NB4 (cell line): Measurements from ENCODE around the gene IFT25.

Experiments
- DNase-seq: peaks from one replicate; pipeline ENCODE4 v3.0.0; 2010; ENCODE audit warnings: low read depth
- H3K4me3 ChIP-seq: one replicate; pipeline ENCODE4 v1.5.1; 2011; ENCODE audit warnings: mild to moderate bottlenecking, low read depth, low read length, moderate library complexity
- CTCF ChIP-seq: IDR thresholded peaks from one replicate; pipeline ENCODE4 v1.5.1; 2012; ENCODE audit warnings: low read depth, low read length
- MAX ChIP-seq: IDR thresholded peaks from 2 replicates; pipeline ENCODE4 v1.6.1; 2011; ENCODE audit warnings: low read depth, low read length
- MYC ChIP-seq: IDR thresholded peaks from 2 replicates; pipeline ENCODE4 v1.6.1; 2011; ENCODE audit warnings: low read depth, low read length
- POLR2A ChIP-seq: IDR thresholded peaks from 2 replicates; pipeline ENCODE4 v1.6.1; 2011; ENCODE audit warnings: mild to moderate bottlenecking; ENCODE audit not compliant: insufficient read length; ENCODE audit errors: extremely low read depth

Gene IFT25

GRCh38 chr1:53944469-53945182 is 873 bp downstream of the IFT25 start:
- peak overlapping the region; percentile 81 for H3K4me3 ChIP-seq
- DNase-seq = no peak
- TF ChIP-seq MAX (no peak), CTCF (no peak), MYC (no peak), POLR2A (no peak)

- no peak for TF ChIP-seq MYC
- no peak for TF ChIP-seq POLR2A
- TF ChIP-seq MAX = no peak
- TF ChIP-seq CTCF = no peak
- no peak overlapping the region for H3K4me3 ChIP-seq
- DNase-seq = no peak
Measured at GRCh38 chr1:53943490-53944043, 1.9 kb downstream of the IFT25 start.

- DNase-seq = no peak
- H3K4me3 ChIP-seq = no peak overlapping the region
- no peak for TF ChIP-seq CTCF
Measured at GRCh38 chr1:53943090-53943489, 2.4 kb downstream of the IFT25 start.

GRCh38 chr1:53942127-53942957 is 3.2 kb downstream of the IFT25 start:
- no peak for DNase-seq
- H3K4me3 ChIP-seq = no peak overlapping the region
- no peak for TF ChIP-seq CTCF
- TF ChIP-seq MAX = no peak
- no peak for TF ChIP-seq POLR2A
- no peak for TF ChIP-seq MYC

DNA sequence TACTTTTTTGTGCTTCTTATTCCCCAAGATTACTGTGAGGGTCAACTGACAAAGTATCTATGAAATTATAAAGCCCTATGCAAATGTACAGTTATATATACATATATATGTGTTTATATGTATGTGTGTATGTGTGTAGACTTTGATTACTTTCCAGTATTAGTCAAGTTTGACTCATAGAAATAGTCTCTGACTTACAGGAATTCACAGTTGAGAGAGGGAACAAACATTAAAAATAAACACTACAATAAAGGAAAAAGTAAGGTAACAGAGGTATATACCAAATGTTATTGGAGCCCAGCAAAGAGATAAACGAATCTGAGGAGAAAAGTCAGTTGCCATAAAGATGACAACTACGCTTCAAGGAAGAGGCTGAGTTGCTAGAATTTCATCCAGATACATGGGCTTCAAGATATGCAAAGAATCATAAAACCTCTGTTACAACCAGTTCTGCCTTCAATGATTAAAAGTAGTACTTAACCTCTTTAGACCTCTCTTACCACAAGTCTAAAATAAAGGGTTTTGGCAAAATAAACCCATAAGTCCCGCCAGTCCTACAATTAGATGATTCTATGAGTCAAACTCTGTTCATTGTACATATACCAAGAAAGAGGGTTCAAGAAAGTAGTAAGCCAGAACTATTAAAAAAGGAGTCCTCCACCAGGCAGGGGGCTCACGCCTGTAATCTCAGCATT is 7.2 kb downstream of the IFT25 start:
- no peak overlapping the region for H3K4me3 ChIP-seq
- TF ChIP-seq POLR2A (no peak), MAX (no peak), CTCF (no peak), MYC (no peak)
- no peak for DNase-seq
